NCI-H1105 treated with DMSO at 0.1 percent for 48 hours (cell line): ENCODE results near the gene PARD6A.

Experiments used
- DNase-seq: peaks from one replicate; lab custom pipeline; 2025; lab: John Stamatoyannopoulos, UW

Gene PARD6A, protein sequence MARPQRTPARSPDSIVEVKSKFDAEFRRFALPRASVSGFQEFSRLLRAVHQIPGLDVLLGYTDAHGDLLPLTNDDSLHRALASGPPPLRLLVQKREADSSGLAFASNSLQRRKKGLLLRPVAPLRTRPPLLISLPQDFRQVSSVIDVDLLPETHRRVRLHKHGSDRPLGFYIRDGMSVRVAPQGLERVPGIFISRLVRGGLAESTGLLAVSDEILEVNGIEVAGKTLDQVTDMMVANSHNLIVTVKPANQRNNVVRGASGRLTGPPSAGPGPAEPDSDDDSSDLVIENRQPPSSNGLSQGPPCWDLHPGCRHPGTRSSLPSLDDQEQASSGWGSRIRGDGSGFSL

DNA sequence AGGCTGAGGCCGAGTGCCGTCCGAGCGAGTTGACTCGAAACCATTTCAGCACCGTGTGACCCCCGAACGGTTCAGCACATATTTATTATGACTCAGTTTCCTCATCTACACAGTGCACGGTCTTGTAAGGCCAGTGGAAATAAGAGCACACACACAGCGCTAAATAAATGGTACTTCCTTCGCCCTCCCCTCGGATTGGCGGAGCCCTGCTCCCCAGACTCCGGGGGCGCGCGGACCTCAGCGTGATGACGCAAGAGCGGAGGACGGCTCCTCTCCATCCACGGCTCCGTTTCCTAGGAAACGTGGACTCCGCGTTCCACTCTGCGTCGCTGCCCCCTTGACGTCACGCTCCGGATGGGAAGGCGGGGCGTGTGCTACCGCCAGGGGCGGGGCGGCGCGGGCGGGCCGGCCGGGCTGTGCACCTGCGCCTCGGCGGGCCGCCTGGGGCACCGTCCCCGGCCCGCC is at the start of gene PARD6A:
PARD6A (plus strand) TSS at position 397 of the 465 bp plus-strand sequence. CDS start 79 bp downstream, outside the sequence.
- peak; percentile 85 for DNase-seq

DNA sequence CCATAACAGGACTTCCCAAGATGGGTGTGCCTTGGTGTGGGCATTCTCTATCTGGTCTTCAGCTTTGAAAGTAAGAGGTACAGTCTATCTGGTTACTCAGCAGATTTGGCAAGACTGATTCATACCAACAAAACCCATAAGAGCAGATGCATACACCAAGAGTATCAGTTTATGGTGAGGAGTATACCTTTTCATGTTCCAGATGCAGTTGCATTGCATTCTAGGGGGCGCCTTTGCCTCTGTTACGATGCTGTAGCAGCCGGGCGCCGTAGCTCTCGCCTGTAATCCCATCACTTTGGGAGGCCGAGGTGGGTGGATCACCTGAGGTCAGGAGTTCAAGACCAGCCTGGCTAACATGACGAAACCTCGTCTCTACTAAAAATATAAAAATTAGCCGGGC is 47.0 kb upstream of the PARD6A start:
- no peak for DNase-seq

DNA sequence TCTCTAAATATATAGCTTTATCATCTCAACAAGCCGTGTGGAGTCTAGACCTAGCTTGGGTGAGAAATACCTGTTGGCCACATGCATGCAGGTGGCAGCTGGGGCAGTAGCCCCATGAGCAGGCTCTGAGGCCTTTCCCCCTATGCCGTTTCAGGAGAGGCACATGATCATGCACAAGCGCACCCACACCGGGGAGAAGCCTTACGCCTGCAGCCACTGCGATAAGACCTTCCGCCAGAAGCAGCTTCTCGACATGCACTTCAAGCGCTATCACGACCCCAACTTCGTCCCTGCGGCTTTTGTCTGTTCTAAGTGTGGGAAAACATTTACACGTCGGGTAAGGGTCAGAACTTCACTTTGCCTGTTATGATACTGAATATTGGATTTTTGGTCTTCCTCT is 32.5 kb upstream of the PARD6A start:
- DNase-seq, result no peak

DNA sequence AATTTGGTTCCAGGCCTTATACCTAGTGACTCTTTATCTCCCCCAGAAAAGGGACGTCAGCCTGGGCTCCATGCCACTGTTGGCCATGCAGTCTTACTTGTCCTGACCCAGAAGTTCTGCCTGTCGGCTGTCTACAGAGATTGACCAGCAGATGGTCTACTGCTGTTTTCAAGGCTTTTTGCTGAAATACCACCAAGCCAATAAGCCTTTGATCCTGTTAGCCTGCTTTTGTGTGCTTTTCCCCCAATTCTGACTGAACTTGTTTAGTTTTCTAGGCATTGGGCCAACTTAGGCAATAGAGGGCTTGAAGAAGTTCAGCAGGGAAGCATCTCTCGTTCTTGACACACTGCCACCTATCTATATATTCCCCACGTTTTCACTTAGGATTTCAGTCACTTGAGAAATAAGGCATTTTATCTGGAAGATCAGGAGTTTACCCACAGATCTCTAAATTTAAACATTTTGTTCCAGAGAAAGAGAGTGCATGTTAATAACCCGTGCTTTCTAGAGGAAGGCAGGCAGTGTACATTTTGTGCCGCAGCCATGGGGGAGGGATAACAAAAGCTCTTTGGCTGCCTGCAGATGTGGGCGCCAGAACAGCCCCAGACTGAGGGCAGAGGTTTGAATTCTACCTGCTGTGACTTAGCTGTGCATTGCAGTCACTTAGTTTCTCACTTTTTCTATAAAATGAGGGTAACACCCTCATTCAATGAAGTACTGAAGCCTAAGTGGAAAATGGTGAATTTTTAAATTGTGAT is 28.2 kb upstream of the PARD6A start:
- no peak for DNase-seq

DNA sequence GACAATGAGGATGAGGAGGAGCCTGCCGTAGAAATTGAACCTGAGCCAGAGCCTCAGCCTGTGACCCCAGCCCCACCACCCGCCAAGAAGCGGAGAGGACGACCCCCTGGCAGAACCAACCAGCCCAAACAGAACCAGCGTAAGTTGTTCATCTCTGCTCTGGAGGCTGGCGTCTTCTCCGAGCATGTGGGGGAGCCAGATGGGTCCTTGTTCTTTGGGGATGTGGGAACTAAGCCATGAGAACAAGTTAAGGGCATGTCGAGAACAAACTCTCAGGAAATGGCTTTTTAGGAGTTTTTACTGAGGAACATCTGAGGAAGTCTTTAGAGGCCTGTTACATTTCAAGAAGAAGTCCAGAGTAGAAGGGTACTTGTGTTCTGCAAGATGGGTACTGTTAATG is 24.0 kb upstream of the PARD6A start:
- no peak for DNase-seq

DNA sequence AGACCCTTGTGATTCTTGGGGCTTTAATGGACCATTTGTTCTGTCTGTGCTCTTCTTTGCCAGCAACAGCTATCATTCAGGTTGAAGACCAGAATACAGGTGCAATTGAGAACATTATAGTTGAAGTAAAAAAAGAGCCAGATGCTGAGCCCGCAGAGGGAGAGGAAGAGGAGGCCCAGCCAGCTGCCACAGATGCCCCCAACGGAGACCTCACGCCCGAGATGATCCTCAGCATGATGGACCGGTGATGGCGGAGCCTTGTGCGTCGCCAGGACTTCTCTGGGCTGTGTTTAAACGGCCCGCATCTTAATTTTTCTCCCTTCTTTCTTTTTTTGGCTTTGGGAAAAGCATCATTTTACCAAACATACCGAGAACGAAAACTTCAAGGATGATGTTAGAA is 23.1 kb upstream of the PARD6A start:
- no peak for DNase-seq

DNA sequence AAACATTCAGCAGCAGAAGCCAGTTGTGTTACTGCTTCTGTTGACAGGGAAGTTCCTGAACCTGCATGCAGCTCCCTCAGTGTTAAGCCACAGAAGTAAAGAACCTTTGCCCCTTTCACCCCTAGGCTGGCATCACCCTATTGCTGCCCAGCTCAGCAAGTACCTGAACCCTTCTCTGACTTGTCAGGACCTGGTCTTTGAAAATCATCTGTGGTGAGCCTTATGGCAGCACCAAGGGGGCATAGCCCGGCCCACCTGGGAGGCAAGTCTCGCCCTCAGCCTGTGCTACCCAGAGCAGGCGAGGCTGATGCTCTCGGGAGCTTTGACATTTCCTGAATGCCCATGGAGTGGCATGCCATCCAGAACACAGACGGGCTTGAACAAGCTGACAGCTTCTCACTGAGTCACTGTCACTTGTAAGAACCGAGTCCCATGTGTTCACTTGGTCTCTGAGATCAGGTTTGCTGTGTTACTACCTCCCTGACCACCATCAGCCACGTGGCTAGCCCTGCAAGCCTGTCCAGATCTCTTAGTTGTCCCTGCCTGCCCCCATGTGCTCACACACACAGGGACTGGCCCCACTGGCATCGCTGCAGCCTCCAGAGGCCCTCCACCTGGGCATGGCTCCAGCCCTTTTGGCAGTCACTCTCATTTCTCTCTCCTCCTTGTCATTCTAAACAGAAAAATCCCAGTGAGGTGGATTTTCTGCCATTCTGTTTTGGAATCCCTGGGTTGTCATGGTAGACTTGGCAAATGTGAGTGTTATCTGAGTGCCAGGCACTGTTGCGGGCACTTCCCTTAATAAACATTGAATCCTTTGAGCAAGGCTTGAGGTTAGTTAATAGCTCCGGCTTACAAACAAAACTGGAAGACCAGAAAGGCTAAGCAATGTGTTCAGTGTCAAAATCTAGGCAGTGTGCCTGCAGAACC is 18.7 kb upstream of the PARD6A start:
- no peak for DNase-seq

DNA sequence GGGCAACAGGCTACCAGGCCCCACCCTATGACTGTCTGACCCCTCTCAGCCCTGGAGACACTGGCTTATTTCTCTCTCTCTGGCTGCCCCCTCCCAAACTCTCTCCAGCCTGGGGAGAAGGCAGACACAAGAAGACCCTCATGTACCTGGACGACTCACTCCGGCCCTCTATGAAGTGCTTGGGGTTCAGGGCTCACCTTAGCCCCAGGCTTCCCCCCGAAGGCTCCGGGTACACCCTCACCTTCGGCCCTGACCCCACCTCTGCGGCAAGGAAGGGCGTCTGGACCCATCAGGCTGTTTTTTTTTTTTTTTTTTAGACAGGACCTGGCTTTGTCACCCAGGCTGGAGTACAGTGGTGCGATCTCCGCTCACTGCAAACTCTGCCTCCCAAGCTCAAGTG is 16.7 kb upstream of the PARD6A start:
- no peak for DNase-seq

DNA sequence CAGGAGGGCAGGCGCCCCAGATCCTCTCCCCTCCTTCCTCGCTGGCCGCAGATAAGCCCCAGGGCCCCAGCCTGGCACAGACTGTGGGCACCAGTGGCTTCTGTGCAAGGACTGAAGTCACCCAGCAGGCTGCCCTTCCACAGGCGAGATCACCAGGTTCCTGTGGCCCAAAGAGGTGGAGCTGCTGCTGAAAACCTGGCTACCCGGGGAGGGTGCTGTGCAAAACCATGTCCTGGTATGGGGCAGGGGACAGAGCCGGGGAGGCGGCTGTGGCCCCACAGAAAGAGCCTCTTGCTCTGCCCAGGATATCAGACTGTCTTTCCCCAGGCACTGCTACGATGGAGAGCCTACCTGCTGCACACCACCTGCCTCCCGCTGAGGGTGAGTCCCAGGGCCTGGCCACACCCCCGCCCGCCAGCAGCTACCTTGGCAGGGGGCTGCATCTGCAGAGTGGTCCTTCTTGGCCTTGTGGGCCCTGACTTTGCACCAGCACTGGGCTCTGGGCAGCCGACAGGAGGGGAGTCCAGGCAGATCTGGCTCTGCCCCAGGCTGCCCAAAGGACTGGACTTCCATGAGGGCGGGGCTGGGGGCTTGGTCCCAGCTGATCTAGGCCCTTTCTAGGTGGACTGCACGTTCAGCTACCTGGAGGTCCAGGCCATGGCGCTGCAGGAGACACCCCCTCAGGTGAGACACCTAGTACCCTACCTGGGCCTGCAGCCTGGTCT is 15.2 kb upstream of the PARD6A start:
- DNase-seq, result no peak

DNA sequence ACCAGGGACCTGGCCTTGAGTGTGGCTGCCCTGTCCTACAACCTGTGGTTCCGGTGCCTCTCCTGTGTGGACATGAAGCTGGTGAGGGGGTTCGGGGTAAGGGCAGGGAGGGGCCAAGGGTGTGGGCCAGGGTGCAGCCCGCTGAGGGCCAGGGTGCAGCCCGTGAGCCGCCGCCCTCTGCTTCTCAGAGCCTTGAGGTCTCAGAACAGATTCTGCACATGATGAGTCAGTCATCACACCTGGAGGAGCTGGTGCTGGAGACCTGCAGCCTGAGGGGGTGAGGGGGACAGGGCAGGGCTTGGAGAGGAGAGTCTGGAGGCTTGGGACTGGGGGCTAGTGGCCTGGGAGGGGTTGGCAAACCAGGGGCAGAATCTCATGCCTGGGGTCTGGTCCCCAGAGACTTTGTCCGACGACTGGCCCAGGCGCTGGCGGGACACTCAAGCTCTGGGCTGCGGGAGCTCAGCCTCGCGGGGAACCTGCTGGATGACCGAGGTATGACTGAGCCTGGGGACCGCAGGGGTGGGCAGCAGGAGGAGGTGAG is 13.6 kb upstream of the PARD6A start:
- no peak for DNase-seq

DNA sequence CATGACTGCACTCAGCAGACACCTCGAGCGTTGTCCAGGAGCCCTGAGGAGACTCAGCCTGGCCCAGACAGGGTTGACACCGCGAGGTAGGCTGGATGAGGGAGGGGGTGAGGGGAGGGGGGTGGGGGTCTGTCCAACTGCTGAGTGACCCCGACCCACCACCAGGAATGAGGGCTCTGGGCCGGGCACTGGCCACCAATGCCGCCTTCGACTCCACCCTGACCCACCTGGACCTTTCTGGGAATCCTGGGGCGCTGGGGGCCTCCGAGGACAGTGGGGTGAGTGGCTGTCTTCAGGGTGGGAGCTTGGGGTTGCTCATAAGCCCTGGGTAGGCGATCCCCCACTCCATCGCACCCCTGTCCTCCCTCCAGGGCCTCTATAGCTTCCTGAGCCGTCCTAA is 13.1 kb upstream of the PARD6A start:
- DNase-seq, result no peak

DNA sequence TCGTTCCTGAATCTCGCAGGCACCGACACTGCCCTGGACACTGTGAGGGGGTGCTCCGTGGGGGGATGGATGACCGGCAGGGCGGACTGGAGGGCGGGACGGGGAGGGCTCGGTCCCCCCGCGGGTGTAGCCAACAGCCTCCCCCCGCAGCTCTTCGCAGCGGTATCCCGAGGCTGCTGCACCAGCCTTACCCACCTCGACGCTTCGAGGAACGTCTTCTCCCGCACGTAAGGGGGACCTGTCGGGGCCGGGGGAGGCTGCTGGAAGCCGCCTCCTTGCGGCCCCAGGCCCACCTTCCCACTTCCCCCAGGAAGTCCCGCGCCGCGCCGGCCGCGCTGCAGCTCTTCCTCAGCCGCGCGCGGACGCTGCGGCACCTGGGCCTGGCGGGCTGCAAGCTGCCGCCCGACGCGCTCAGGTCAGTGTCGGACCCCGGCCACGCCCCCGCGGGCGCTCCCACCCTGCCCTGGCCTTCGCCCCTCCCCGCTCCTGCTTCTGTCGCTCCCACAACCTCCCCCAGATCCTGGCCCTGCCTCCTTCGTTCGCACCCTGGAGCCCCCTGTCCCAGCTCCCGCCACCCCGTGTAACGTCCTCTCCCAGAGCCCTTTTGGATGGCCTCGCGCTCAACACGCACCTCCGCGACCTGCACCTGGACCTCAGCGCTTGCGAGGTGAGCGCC is 12.5 kb upstream of the PARD6A start:
- DNase-seq, result no peak

DNA sequence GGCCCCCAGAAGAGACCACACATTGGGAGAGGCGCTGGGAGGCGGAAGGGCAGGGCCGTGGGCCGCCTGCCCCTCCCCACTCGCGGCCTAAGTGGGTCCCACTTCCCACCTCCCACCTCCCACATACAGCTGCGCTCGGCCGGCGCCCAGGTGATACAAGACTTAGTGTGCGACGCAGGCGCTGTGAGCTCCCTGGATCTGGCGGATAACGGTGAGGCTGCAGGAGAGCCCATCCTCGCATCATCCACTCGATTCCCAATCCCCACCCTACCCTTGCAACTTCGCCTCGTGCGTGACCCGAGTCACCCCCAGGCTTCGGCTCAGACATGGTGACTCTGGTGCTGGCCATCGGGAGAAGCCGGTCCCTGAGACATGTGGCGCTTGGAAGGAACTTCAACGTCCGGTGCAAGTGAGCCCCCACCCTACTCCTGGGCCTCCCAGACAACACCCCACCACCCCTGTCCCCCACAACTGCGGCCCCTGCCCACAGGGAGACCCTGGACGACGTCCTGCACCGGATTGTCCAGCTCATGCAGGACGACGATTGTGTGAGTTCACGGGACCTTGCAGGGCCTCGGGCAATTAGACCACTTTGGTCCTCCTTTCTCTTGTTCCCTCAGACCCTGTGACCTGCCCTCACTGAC is 11.9 kb upstream of the PARD6A start:
- DNase-seq, result no peak

DNA sequence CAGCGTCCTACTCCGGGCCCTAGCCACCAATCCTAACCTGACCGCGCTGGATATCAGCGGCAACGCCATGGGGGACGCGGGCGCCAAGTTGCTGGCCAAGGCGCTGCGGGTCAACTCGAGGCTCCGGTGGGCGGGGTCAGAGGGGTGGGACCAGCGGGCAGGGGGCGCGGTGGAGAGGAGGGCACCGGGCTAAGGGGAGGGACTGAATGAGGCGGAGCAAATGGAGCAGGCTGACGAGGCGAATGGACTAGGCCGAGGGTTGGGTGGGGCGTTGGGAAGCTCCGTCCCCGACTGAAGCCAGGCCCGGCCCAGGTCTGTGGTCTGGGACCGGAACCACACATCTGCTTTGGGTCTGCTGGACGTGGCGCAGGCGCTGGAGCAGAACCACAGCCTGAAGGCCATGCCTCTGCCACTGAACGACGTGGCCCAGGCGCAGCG is 11.2 kb upstream of the PARD6A start:
- no peak for DNase-seq

DNA sequence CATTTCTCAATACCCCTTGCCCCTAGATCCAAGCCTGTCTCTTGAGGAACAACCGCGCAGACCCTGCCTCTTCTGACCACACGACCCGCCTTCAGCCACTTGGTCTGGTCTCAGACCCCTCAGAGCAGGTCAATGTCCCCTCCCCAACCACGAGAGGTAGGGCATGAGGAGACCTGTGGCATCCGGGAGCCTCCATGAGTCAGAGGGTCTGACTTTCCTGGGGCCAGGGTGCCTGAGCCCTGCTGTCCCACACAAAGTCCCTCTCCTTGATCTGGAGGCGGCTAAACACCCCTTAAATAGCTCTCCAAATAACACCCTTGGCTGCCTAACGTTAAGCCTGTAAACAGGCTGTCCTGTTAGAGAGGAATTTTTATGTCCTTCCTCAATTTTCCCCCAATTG is 10.7 kb upstream of the PARD6A start:
- DNase-seq, result no peak

DNA sequence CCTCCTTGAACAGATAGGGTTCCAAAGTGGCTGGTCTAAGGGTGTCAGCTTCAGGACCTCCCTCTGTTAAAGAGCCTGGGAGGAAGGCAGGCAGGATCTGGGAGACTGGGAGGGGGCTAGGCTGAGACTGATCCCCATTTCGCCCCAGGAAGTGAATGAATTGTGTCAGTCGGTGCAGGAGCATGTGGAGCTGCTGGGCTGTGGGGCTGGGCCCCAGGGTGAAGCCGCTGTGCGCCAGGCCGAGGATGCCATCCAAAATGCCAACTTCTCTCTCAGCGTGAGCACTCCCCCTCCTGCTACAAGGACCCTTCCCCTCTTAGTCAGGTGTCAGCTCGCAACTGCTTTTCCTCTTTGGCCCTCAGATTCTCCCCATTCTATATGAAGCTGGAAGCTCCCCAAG is 9.7 kb upstream of the PARD6A start:
- DNase-seq, result no peak

DNA sequence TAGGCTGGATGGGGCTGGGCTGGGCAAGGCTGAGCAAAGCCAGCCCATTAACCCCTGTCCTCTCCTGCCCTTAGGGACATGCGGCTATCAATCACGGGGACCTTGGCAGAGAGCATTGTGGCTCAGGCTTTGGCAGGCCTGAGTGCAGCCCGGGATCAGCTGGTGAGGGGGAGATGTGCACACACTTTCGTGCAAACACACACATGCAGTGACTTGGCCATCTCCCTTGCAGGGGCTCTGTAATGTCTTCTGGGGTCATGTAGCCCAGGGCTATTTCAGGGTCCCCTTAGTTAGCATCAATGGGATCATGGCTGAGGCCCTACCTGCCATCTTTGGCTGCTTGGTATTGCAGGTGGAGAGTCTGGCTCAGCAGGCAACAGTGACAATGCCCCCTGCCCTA is 8.9 kb upstream of the PARD6A start:
- DNase-seq, result no peak

DNA sequence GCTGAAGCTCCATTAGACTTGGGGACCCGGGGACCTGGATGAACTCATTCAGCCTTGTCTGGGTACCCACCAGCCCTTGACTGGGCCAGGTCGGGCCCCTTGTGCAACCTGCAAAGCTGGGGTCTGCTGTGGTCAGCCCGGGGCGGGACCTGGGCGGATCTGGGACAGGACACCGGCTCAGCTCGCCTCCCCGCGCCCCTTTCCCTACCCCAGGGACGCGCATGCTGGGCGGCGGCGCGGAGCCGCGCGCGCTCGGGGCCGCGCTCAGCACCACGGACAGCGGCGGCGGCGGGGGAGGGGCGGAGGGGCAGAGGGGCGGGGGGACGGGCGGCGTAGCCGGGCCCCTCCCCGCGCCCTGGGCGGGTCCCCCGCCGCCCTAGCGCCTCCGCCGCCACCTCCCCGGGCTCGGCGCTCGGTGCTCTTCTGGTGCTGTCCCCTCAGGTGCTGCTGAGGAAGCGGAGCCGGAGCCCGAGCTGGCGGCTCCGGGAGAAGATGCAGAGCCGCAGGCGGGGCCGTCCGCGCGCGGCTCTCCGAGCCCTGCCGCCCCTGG is 8.1 kb upstream of the PARD6A start:
- no peak for DNase-seq

DNA sequence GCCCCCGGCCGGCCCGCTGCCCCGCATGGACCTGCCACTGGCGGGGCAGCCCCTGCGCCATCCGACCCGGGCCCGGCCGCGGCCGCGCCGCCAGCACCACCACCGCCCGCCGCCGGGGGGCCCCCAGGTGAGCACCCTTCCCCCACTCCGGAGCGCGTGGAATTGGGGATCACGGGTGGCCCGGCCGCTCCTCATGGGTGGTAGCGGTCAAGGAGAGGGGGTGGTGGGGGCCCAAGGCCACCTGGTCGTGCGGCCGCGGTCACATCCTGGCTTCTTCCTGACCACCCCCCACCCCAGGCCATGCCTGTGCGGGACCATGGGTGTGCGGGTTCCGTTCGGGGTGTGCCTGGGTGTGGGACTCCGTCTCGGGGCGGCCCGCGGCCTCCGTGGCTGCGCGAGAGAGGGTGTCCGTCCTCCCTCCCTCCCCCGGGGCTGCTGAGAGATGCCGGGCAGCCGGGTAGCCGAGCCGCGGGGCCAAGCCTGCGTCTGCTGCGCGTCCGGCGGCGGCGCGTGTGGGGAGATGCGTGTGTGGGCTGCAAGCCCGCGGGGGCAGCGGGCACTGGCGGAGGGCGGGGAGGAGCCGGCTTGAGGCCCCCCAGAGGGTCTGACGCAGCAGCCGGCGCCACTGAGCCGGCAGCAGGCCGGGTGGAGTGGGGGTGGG is 7.5 kb upstream of the PARD6A start:
- no peak for DNase-seq
